Body of pancreas (tissue), 4 donors: ENCODE results near the gene ATF6B.

Experiments
- CTCF ChIP-seq, 7 experiments: fragments of 450-650 bp in 4 of 7; fragments of 200-600 bp in 3 of 7; sonication (generic) in 3 of 7; IDR thresholded peaks; one replicate each; pipeline ENCODE4 v1.5.1; 2016 to 2019; ENCODE audit warnings: antibody characterized with exemption in 7 of 7
- POLR2A ChIP-seq, 3 donors: fragments of 450-650 bp; IDR thresholded peaks; one replicate each; pipeline ENCODE4 v1.6.1; 2016; ENCODE audit warnings: antibody characterized with exemption in 3 of 3, mild to moderate bottlenecking in 2 of 3

- TF ChIP-seq CTCF (IDR thresholded peaks at IDR 0.05) (no peak), POLR2A (IDR thresholded peaks at IDR 0.05) (no peak)
Observed at GRCh38 chr6:32127409-32127716, 683 bp downstream of the ATF6B start.
